ENCODE results near the gene JMJD1C.

DNA sequence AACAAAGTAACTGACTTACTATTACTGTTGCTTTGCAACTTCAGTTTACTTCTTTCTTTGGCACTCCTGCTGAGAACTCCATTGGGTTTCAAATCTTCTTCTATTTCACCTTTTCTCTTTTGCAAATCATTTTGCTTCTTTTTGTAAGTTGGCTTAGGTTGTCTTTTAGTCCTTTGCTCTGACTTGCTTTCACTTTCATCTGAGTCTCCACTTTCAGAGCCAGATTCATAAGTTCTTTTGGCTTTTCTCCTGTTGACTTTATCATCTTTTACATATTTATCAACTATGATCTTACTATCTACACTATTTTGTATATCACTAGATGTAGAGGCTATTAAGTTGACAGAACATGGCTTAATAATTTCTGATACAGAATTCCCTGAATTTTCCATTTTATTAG lies 259.2 kb downstream of the JMJD1C start:
- TF ChIP-seq, protein P1, sequence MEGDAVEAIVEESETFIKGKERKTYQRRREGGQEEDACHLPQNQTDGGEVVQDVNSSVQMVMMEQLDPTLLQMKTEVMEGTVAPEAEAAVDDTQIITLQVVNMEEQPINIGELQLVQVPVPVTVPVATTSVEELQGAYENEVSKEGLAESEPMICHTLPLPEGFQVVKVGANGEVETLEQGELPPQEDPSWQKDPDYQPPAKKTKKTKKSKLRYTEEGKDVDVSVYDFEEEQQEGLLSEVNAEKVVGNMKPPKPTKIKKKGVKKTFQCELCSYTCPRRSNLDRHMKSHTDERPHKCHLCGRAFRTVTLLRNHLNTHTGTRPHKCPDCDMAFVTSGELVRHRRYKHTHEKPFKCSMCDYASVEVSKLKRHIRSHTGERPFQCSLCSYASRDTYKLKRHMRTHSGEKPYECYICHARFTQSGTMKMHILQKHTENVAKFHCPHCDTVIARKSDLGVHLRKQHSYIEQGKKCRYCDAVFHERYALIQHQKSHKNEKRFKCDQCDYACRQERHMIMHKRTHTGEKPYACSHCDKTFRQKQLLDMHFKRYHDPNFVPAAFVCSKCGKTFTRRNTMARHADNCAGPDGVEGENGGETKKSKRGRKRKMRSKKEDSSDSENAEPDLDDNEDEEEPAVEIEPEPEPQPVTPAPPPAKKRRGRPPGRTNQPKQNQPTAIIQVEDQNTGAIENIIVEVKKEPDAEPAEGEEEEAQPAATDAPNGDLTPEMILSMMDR (IDR thresholded peaks at IDR 0.05): no peak
- TF ChIP-seq POLR2A (IDR thresholded peaks at IDR 0.05): no peak
